ENCODE data around the gene TMEM8B.

Gene TMEM8B, protein sequence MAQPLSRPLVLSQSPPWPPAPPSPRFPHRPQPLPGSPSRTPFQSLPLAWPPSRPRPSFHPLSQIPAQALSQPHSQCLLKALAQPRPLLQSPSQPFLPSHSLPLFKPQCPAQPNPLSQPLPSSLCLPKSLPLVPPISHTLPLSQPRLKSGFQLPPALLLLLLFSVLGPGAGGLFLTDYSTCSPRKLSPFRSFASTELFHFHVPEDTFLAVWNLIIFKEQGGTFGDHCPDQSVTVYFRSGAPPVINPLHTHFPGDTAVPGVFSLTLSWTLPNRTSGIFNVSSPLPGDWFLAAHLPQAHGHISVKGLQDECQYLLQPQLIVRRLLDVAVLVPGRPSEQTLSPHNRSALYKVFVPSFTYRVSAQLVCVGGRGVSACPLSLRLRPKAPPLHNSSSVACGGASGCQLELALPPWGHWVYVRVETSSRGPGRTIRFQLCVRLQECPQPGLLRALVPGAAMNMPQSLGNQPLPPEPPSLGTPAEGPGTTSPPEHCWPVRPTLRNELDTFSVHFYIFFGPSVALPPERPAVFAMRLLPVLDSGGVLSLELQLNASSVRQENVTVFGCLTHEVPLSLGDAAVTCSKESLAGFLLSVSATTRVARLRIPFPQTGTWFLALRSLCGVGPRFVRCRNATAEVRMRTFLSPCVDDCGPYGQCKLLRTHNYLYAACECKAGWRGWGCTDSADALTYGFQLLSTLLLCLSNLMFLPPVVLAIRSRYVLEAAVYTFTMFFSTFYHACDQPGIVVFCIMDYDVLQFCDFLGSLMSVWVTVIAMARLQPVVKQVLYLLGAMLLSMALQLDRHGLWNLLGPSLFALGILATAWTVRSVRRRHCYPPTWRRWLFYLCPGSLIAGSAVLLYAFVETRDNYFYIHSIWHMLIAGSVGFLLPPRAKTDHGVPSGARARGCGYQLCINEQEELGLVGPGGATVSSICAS

DNA sequence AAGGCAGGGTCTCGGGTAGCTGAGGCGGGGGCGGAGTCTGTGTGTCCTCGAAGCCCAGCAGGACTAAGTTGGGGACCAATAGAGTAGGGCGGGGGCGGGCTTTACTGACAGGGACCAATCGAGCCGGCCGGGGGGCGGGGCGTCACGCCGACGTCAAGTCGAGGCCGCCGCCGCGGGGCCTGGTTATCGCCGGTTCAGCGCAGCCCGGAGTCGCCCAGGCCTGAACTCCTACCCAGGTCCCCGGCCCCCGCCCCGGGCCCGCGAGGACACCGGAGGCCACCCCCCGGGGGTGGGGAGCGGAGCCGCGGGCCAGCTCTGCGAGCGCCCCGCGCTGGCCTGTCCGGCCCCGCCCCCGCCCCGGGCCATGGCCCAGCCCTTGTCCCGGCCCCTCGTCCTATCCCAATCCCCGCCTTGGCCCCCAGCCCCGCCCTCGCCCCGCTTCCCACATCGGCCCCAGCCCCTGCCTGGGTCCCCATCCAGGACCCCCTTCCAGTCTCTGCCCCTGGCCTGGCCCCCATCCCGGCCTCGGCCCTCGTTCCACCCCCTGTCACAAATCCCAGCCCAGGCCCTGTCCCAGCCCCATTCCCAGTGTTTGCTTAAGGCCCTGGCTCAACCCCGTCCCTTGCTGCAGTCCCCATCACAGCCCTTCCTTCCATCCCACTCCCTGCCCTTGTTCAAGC is at the start of gene TMEM8B:
Gene TMEM8B, plus strand, starts transcription at position 145 of the 680 bp plus-strand sequence. Its CDS starts 220 bp downstream, at position 365.
- ATAC-seq, result peak; percentile 92
- TF ChIP-seq, protein P1, sequence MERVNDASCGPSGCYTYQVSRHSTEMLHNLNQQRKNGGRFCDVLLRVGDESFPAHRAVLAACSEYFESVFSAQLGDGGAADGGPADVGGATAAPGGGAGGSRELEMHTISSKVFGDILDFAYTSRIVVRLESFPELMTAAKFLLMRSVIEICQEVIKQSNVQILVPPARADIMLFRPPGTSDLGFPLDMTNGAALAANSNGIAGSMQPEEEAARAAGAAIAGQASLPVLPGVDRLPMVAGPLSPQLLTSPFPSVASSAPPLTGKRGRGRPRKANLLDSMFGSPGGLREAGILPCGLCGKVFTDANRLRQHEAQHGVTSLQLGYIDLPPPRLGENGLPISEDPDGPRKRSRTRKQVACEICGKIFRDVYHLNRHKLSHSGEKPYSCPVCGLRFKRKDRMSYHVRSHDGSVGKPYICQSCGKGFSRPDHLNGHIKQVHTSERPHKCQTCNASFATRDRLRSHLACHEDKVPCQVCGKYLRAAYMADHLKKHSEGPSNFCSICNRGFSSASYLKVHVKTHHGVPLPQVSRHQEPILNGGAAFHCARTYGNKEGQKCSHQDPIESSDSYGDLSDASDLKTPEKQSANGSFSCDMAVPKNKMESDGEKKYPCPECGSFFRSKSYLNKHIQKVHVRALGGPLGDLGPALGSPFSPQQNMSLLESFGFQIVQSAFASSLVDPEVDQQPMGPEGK (CRISPR knock-in tag; IDR thresholded peaks at IDR 0.05; ENCODE audit: borderline replicate concordance), result no peak
- TF ChIP-seq, protein P2, sequence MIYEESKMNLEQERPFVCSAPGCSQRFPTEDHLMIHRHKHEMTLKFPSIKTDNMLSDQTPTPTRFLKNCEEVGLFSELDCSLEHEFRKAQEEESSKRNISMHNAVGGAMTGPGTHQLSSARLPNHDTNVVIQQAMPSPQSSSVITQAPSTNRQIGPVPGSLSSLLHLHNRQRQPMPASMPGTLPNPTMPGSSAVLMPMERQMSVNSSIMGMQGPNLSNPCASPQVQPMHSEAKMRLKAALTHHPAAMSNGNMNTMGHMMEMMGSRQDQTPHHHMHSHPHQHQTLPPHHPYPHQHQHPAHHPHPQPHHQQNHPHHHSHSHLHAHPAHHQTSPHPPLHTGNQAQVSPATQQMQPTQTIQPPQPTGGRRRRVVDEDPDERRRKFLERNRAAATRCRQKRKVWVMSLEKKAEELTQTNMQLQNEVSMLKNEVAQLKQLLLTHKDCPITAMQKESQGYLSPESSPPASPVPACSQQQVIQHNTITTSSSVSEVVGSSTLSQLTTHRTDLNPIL (CRISPR knock-in tag; IDR thresholded peaks at IDR 0.05; ENCODE audit: low read depth), result no peak
- TF ChIP-seq, protein P3, sequence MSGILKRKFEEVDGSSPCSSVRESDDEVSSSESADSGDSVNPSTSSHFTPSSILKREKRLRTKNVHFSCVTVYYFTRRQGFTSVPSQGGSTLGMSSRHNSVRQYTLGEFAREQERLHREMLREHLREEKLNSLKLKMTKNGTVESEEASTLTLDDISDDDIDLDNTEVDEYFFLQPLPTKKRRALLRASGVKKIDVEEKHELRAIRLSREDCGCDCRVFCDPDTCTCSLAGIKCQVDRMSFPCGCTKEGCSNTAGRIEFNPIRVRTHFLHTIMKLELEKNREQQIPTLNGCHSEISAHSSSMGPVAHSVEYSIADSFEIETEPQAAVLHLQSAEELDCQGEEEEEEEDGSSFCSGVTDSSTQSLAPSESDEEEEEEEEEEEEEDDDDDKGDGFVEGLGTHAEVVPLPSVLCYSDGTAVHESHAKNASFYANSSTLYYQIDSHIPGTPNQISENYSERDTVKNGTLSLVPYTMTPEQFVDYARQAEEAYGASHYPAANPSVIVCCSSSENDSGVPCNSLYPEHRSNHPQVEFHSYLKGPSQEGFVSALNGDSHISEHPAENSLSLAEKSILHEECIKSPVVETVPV (CRISPR knock-in tag; IDR thresholded peaks at IDR 0.05), result no peak
- no peak for TF ChIP-seq ZC3H10 (CRISPR knock-in tag; IDR thresholded peaks at IDR 0.05)

DNA sequence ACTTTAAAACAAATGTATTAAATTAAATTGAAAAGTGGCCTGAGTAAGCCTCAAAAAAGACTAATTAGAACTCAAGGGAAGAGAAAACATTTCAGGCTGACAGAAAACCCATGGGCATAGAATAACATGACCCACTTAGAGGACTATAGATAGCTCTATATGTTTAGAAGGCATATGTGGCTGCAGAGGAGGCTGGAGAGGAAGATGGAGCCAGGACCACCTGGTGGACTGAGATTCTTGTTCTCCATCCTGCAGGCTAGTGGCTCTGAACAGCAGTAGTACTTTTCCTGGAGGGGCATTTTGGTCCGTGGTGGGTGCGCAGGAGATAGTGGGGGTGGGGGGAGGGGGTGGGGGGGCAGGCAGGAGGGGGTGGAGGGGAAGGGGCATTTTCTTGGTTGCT is 48.0 kb upstream of the TMEM8B start:
- TF ChIP-seq RARB (CRISPR knock-in tag; IDR thresholded peaks at IDR 0.05) (no peak), ZNF8 (CRISPR knock-in tag; IDR thresholded peaks at IDR 0.05) (no peak), ZC3H10 (CRISPR knock-in tag; IDR thresholded peaks at IDR 0.05) (no peak), BACH2 (CRISPR knock-in tag; IDR thresholded peaks at IDR 0.05; ENCODE audit: borderline replicate concordance) (no peak), GLIS3 (CRISPR knock-in tag; IDR thresholded peaks at IDR 0.05) (no peak), ZFP30 (CRISPR knock-in tag; IDR thresholded peaks at IDR 0.05) (no peak), ZNF70 (CRISPR knock-in tag; IDR thresholded peaks at IDR 0.05) (no peak), ESRRG (CRISPR knock-in tag; IDR thresholded peaks at IDR 0.05) (no peak), TOX (CRISPR knock-in tag; IDR thresholded peaks at IDR 0.05; ENCODE audit: borderline replicate concordance) (no peak), ISL1 (CRISPR knock-in tag; IDR thresholded peaks at IDR 0.05) (no peak), PPARA (CRISPR knock-in tag; IDR thresholded peaks at IDR 0.05; ENCODE audit: borderline replicate concordance) (no peak), SNAI2 (CRISPR knock-in tag; IDR thresholded peaks at IDR 0.05) (no peak), ZFP3 (CRISPR knock-in tag; IDR thresholded peaks at IDR 0.05) (no peak), ZNF565 (CRISPR knock-in tag; conservative IDR thresholded peaks at IDR 0.05; ENCODE audit: low read depth) (no peak)
- TF ChIP-seq, protein P2 (CRISPR knock-in tag; IDR thresholded peaks at IDR 0.05; ENCODE audit: low read depth), result no peak
- TF ChIP-seq, protein P3 (CRISPR knock-in tag; IDR thresholded peaks at IDR 0.05), result no peak
- TF ChIP-seq, protein P4, sequence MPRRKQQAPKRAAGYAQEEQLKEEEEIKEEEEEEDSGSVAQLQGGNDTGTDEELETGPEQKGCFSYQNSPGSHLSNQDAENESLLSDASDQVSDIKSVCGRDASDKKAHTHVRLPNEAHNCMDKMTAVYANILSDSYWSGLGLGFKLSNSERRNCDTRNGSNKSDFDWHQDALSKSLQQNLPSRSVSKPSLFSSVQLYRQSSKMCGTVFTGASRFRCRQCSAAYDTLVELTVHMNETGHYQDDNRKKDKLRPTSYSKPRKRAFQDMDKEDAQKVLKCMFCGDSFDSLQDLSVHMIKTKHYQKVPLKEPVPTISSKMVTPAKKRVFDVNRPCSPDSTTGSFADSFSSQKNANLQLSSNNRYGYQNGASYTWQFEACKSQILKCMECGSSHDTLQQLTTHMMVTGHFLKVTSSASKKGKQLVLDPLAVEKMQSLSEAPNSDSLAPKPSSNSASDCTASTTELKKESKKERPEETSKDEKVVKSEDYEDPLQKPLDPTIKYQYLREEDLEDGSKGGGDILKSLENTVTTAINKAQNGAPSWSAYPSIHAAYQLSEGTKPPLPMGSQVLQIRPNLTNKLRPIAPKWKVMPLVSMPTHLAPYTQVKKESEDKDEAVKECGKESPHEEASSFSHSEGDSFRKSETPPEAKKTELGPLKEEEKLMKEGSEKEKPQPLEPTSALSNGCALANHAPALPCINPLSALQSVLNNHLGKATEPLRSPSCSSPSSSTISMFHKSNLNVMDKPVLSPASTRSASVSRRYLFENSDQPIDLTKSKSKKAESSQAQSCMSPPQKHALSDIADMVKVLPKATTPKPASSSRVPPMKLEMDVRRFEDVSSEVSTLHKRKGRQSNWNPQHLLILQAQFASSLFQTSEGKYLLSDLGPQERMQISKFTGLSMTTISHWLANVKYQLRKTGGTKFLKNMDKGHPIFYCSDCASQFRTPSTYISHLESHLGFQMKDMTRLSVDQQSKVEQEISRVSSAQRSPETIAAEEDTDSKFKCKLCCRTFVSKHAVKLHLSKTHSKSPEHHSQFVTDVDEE (CRISPR knock-in tag; IDR thresholded peaks at IDR 0.05), result no peak
- TF ChIP-seq, protein P1 (CRISPR knock-in tag; IDR thresholded peaks at IDR 0.05; ENCODE audit: borderline replicate concordance), result no peak
- TF ChIP-seq, protein P5, sequence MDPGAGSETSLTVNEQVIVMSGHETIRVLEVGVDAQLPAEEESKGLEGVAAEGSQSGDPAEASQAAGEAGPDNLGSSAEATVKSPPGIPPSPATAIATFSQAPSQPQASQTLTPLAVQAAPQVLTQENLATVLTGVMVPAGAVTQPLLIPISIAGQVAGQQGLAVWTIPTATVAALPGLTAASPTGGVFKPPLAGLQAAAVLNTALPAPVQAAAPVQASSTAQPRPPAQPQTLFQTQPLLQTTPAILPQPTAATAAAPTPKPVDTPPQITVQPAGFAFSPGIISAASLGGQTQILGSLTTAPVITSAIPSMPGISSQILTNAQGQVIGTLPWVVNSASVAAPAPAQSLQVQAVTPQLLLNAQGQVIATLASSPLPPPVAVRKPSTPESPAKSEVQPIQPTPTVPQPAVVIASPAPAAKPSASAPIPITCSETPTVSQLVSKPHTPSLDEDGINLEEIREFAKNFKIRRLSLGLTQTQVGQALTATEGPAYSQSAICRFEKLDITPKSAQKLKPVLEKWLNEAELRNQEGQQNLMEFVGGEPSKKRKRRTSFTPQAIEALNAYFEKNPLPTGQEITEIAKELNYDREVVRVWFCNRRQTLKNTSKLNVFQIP (CRISPR knock-in tag; IDR thresholded peaks at IDR 0.05; ENCODE audit: borderline replicate concordance, low read depth), result no peak
- ATAC-seq, result no peak

Measured in SK-N-SH treated with all-trans-retinoic acid at 6 μM for 48 hours (cell line).